Naive thymus-derived CD4-positive, alpha-beta T cell (primary cell): ENCODE measurements around the gene SSBP1. TPM values are rescaled to one million over a fixed set of nuclear protein-coding genes. Genes with fewer than 3 reads are reported as not detected.
"Not testable (repeated sequence)": the region's sequence is repeated elsewhere in the genome, so short reads cannot be mapped to it uniquely, and the experiment has no call there.

ENCODE experiments used
- ATAC-seq: fragments of 150-1000 bp; cut with Tn5 transposase; 2 replicates; pipeline ENCODE4 v1.10.0; 2021; ENCODE audit warnings: mild to moderate bottlenecking, moderate library complexity
- CTCF ChIA-PET: fragments of 350-600 bp; sonication (Branson Sonifier 250); formaldehyde crosslinking; loops from one replicate; lab custom pipeline; 2021; ENCODE audit warnings: antibody characterized with exemption; lab: Charles Lee
- POLR2A ChIA-PET: fragments of 350-600 bp; sonication (Branson Sonifier 250); formaldehyde crosslinking; loops from one replicate; lab custom pipeline; 2021; ENCODE audit warnings: antibody characterized with exemption, inconsistent platforms; lab: Charles Lee
- DNase-seq, 9 donors: peaks; one replicate each; pipeline versions ENCODE4 v3.0.0 to v3.0.0-alpha.2; 2020 to 2022; ENCODE audit warnings: mixed read lengths in 1 of 9
- H3K27ac ChIP-seq: one replicate; pipeline ENCODE4 v1.7.0; 2013; ENCODE audit warnings: mild to moderate bottlenecking, low read depth, low read length, moderate library complexity
- H3K27me3 ChIP-seq, 2 donors: one replicate each; pipeline ENCODE4 v1.7.0; 2013; ENCODE audit warnings: low read length in 2 of 2, mild to moderate bottlenecking in 2 of 2, moderate library complexity in 2 of 2; ENCODE audit not compliant: control insufficient read depth in 2 of 2, insufficient read depth in 2 of 2
- H3K36me3 ChIP-seq, 3 experiments: 1 replicate in 2 of 3; 2 replicates in 1 of 3; pipeline ENCODE4 v1.7.0; 2013; ENCODE audit warnings: low read length in 3 of 3, mild to moderate bottlenecking in 3 of 3, moderate library complexity in 1 of 3; ENCODE audit not compliant: insufficient read depth in 3 of 3, control insufficient read depth in 2 of 3
- H3K4me1 ChIP-seq, 2 donors: one replicate each; pipeline ENCODE4 v1.7.0; 2013; ENCODE audit warnings: low read length in 2 of 2, mild to moderate bottlenecking in 2 of 2, moderate library complexity in 1 of 2; ENCODE audit not compliant: control insufficient read depth in 2 of 2, insufficient read depth in 2 of 2
- H3K4me3 ChIP-seq: 2 replicates; pipeline ENCODE4 v1.7.0; 2013; ENCODE audit warnings: mild to moderate bottlenecking, low read length
- H3K9me3 ChIP-seq, 3 experiments: 1 replicate in 2 of 3; 2 replicates in 1 of 3; pipeline ENCODE4 v1.7.0; 2013; ENCODE audit warnings: low read length in 3 of 3; ENCODE audit not compliant: control insufficient read depth in 2 of 3
- H3K27ac Mint-ChIP-seq, 9 donors: one replicate each; pipeline ENCODE4 v1.8.0; 2020 to 2022; ENCODE audit warnings: mixed read lengths in 9 of 9, mild to moderate bottlenecking in 8 of 9, moderate library complexity in 5 of 9, inconsistent platforms in 2 of 9
- H3K27me3 Mint-ChIP-seq, 5 donors: one replicate each; pipeline ENCODE4 v1.8.0; 2021 to 2022; ENCODE audit warnings: mixed read lengths in 5 of 5, mild to moderate bottlenecking in 1 of 5
- H3K36me3 Mint-ChIP-seq, 5 donors: one replicate each; pipeline ENCODE4 v1.8.0; 2020 to 2022; ENCODE audit warnings: mixed read lengths in 5 of 5, mild to moderate bottlenecking in 3 of 5, inconsistent platforms in 1 of 5
- H3K4me1 Mint-ChIP-seq, 7 donors: one replicate each; pipeline ENCODE4 v1.8.0; 2020 to 2022; ENCODE audit warnings: mixed read lengths in 7 of 7, mild to moderate bottlenecking in 3 of 7, inconsistent platforms in 1 of 7
- H3K4me3 Mint-ChIP-seq, 10 donors: one replicate each; pipeline ENCODE4 v1.8.0; 2020 to 2022; ENCODE audit warnings: mild to moderate bottlenecking in 10 of 10, mixed read lengths in 10 of 10, moderate library complexity in 6 of 10, inconsistent platforms in 2 of 10
- H3K9me3 Mint-ChIP-seq, 11 donors: one replicate each; pipeline ENCODE4 v1.8.0; 2020 to 2022; ENCODE audit warnings: mixed read lengths in 11 of 11, mild to moderate bottlenecking in 4 of 11, inconsistent platforms in 1 of 11, moderate library complexity in 1 of 11
- intact Hi-C, 2 donors: fragments of 100-400 bp; cut with micrococcal nuclease; formaldehyde crosslinking; loops; one replicate each; pipeline ENCODE4 v1.15.1; 2023
- polyA plus RNA-seq, 2 donors: library from polyadenylated mRNA; unstranded; fragments of 300-500 nt; fragmentation: Illumina TruSeq; gene quantifications; one replicate each; pipeline ENCODE4 v1.2.3, GENCODE V29; 2021
- total RNA-seq, 6 experiments: library from RNA in 5 of 6; stranded (reverse) in 5 of 6; gene quantifications; 1 replicate in 5 of 6; 2 replicates in 1 of 6; pipeline ENCODE4 v1.2.3 and lab custom pipeline; 2021 to 2026

SSBP1 gene
- total and polyA plus RNA-seq, 7 experiments from 2014 or later: 86.4 to 360 (median 108) TPM

- H3K4me3 Mint-ChIP-seq: peak overlapping the region; percentile 76 to 99 (median 94)
- H3K36me3 Mint-ChIP-seq: peaks cover 22 to 35% (median 28%) of the 10 kb centered on the region in 5 donors
- peaks cover 25 to 74% (median 67%) of the 10 kb centered on the region in 7 donors for H3K4me1 Mint-ChIP-seq
- ATAC-seq (no peak), DNase-seq (no peak)
- peak overlapping the region; percentile 84 for H3K4me3 ChIP-seq
- H3K27ac ChIP-seq: peak overlapping the region; percentile 77
- H3K27ac Mint-ChIP-seq: peak overlapping the region; percentile 58 to 97 (median 87)
- intact Hi-C loops: loop anchor here (2.0 to 5.0 kb wide), 8 partner anchors 64 to 1334 kb away; partner anchors contain the start of genes ADCK2 (in 1 of the 2), BRAF (in 1 of the 2), MKRN1 (in 1 of the 2) and NDUFB2 (in 1 of the 2)
- H3K36me3 ChIP-seq: peaks cover 11 to 40% (median 16%) of the 10 kb centered on the region in 3 experiments
- POLR2A ChIA-PET: interaction anchor here (1.2 to 5.7 kb wide), 4 partner anchors 37 to 725 kb away, joined by 3 to 59 read pairs (median 12); partner anchors contain the start of genes DENND11 and MRPS33
- no peaks in the 10 kb centered on the region for H3K9me3 ChIP-seq
- peaks cover 0 to 2% (median 0%) of the 10 kb centered on the region in 11 donors for H3K9me3 Mint-ChIP-seq
- no peaks in the 10 kb centered on the region for H3K27me3 Mint-ChIP-seq
- CTCF ChIA-PET: interaction anchor here (2.8 kb wide), 1 partner anchor 38 kb away, joined by 19 read pairs; the partner anchor contains the start of gene DENND11
- no peaks in the 10 kb centered on the region for H3K27me3 ChIP-seq
- H3K4me1 ChIP-seq: peaks cover 21 to 22% of the 10 kb centered on the region in 2 donors
These were observed 1.1 kb downstream of the SSBP1 start for GRCh38 chr7:141739250-141739649.

- intact Hi-C loops: no loop called here
- POLR2A ChIA-PET: interaction anchor here (0.8 kb wide), 1 partner anchor 191 kb away, joined by 3 read pairs; the partner anchor contains the start of gene AGK
- peaks cover 22 to 56% (median 36%) of the 10 kb centered on the region in 5 donors for H3K36me3 Mint-ChIP-seq
These were observed 4.1 kb downstream of the SSBP1 start for GRCh38 chr7:141742229-141742628.

GRCh38 chr7:141744131-141744530 is 6.0 kb downstream of the SSBP1 start:
- H3K27me3 Mint-ChIP-seq: no peaks in the 10 kb centered on the region
- ATAC-seq (no peak), DNase-seq (no peak)
- CTCF ChIA-PET: no interaction called here
- H3K4me1 Mint-ChIP-seq: peaks cover 19 to 48% (median 45%) of the 10 kb centered on the region in 7 donors
- intact Hi-C loops: no loop called here
- no peak overlapping the region for H3K4me3 Mint-ChIP-seq
- POLR2A ChIA-PET: no interaction called here
- no peak overlapping the region for H3K4me3 ChIP-seq
- H3K36me3 ChIP-seq: peaks cover 26 to 75% (median 30%) of the 10 kb centered on the region in 3 experiments
- peaks cover 19 to 60% (median 43%) of the 10 kb centered on the region in 5 donors for H3K36me3 Mint-ChIP-seq
- H3K27me3 ChIP-seq: no peaks in the 10 kb centered on the region
- H3K9me3 Mint-ChIP-seq: peaks cover 0 to 2% (median 0%) of the 10 kb centered on the region in 11 donors
- no peak overlapping the region for H3K27ac ChIP-seq
- H3K9me3 ChIP-seq: no peaks in the 10 kb centered on the region
- H3K4me1 ChIP-seq: peaks cover 8 to 16% of the 10 kb centered on the region in 2 donors
- no peak overlapping the region for H3K27ac Mint-ChIP-seq

More at GRCh38 chr7:141742229-141742628, 4.1 kb downstream of the SSBP1 start:
- Mint-ChIP-seq H3K27ac (peak overlapping the region in 1 of 9 donors; percentile 10), H3K9me3 (peaks cover 0 to 2% (median 0%) of the 10 kb centered on the region in 11 donors), H3K4me1 (peaks cover 22 to 65% (median 63%) of the 10 kb centered on the region in 7 donors), H3K27me3 (no peaks in the 10 kb centered on the region), H3K4me3 (no peak overlapping the region)
- DNase-seq: no peak
- Histone ChIP-seq H3K4me1 (peaks cover 15 to 21% of the 10 kb centered on the region in 2 donors), H3K9me3 (no peaks in the 10 kb centered on the region), H3K4me3 (no peak overlapping the region), H3K27me3 (no peaks in the 10 kb centered on the region), H3K36me3 (peaks cover 21 to 65% (median 22%) of the 10 kb centered on the region in 3 experiments), H3K27ac (no peak overlapping the region)
- CTCF ChIA-PET: interaction anchor here (0.6 to 0.7 kb wide), 2 partner anchors 44 to 1185 kb away, joined by 3 read pairs; no protein-coding TSS in a partner anchor
- ATAC-seq: no peak

GRCh38 chr7:141748396-141748795 is 10.2 kb downstream of the SSBP1 start:
- H3K4me1 Mint-ChIP-seq: peaks cover 4 to 12% (median 8%) of the 10 kb centered on the region in 7 donors
- Histone ChIP-seq H3K27ac (no peak overlapping the region), H3K27me3 (no peaks in the 10 kb centered on the region), H3K4me3 (no peak overlapping the region), H3K9me3 (peaks cover 0 to 12% (median 0%) of the 10 kb centered on the region in 3 experiments), H3K36me3 (peaks cover 38 to 85% (median 49%) of the 10 kb centered on the region in 3 experiments), H3K4me1 (no peaks in the 10 kb centered on the region)
- peaks cover 39 to 79% (median 68%) of the 10 kb centered on the region in 5 donors for H3K36me3 Mint-ChIP-seq
- ChIA-PET POLR2A (interaction anchor here (0.9 kb wide), 1 partner anchor 10 kb away, joined by 3 read pairs; no protein-coding TSS in a partner anchor), CTCF (no interaction called here)
- intact Hi-C loops: no loop called here
- no peak overlapping the region for H3K4me3 Mint-ChIP-seq
- H3K9me3 Mint-ChIP-seq: peaks cover 0 to 36% (median 19%) of the 10 kb centered on the region in 11 donors
- no peak overlapping the region for H3K27ac Mint-ChIP-seq
- no peak for DNase-seq
- no peaks in the 10 kb centered on the region for H3K27me3 Mint-ChIP-seq
- ATAC-seq: no peak

- Histone ChIP-seq H3K36me3 (peaks cover 27 to 83% (median 29%) of the 10 kb centered on the region in 3 experiments), H3K9me3 (peaks cover 0 to 12% (median 0%) of the 10 kb centered on the region in 3 experiments)
- H3K4me3 Mint-ChIP-seq, H3K4me3 ChIP-seq, H3K27me3 Mint-ChIP-seq, H3K27ac ChIP-seq, DNase-seq, ATAC-seq, H3K27me3 ChIP-seq, H3K4me1 ChIP-seq, POLR2A ChIA-PET, CTCF ChIA-PET: not testable (repeated sequence)
- intact Hi-C loops: loop anchor here in 1 of 2 donors (1.0 kb wide), 1 partner anchor 14 kb away; the partner anchor contains the start of gene SSBP1
- peaks cover 0 to 16% (median 12%) of the 10 kb centered on the region in 7 donors for H3K4me1 Mint-ChIP-seq
- H3K36me3 Mint-ChIP-seq: peaks cover 43 to 85% (median 79%) of the 10 kb centered on the region in 5 donors
- peak overlapping the region in 1 of 9 donors; percentile 52 for H3K27ac Mint-ChIP-seq
- H3K9me3 Mint-ChIP-seq: peaks cover 0 to 44% (median 19%) of the 10 kb centered on the region in 11 donors
These were observed 13.7 kb downstream of the SSBP1 start for GRCh38 chr7:141751904-141752303.

- H3K36me3 ChIP-seq: peaks cover 27 to 90% (median 29%) of the 10 kb centered on the region in 3 experiments
- no peak overlapping the region for H3K27ac ChIP-seq
- intact Hi-C loops: loop anchor here in 1 of 2 donors (1.0 kb wide), 1 partner anchor 14 kb away; the partner anchor contains the start of gene SSBP1
- ATAC-seq (no peak), DNase-seq (no peak)
- ChIA-PET CTCF (no interaction called here), POLR2A (no interaction called here)
- Mint-ChIP-seq H3K4me3 (no peak overlapping the region), H3K36me3 (peaks cover 43 to 92% (median 82%) of the 10 kb centered on the region in 5 donors), H3K27me3 (no peaks in the 10 kb centered on the region), H3K27ac (no peak overlapping the region), H3K9me3 (peaks cover 0 to 44% (median 19%) of the 10 kb centered on the region in 11 donors), H3K4me1 (peaks cover 0 to 19% (median 12%) of the 10 kb centered on the region in 7 donors)
- no peaks in the 10 kb centered on the region for H3K4me1 ChIP-seq
- H3K27me3 ChIP-seq: no peaks in the 10 kb centered on the region
- no peak overlapping the region for H3K4me3 ChIP-seq
- H3K9me3 ChIP-seq: peaks cover 0 to 12% (median 0%) of the 10 kb centered on the region in 3 experiments
These were observed 14.5 kb downstream of the SSBP1 start for GRCh38 chr7:141752634-141753033.
